Measurements from ENCODE around the gene DICER1.

DICER1 gene

DNA sequence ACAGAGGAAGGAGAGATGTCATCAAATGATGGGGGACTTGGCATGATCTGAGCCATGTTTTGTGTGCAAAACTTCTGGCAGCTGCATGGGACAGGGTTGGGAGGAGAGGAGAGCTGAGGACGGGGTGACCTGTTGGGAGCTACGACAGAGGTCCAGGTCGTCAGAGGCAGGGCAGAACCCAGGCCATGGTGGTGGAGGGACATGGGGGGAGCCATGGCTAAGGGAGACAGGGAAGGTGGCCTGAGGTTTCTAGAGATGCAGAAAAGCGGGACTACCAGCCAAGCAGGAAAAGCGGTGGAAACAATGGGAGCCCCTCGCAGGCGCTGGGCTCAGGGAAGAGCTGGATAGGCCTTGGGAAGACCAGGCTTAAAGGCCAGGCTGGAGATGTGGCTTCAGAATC, 88.3 kb downstream of the DICER1 start:
- TF ChIP-seq CSDC2 (CRISPR knock-in tag; IDR thresholded peaks at IDR 0.05) (no peak), ZC3H10 (CRISPR knock-in tag; IDR thresholded peaks at IDR 0.05) (no peak), TOX (CRISPR knock-in tag; IDR thresholded peaks at IDR 0.05; ENCODE audit: borderline replicate concordance) (no peak), SNAI2 (CRISPR knock-in tag; IDR thresholded peaks at IDR 0.05) (no peak), OSR1 (CRISPR knock-in tag; IDR thresholded peaks at IDR 0.05) (no peak), PPARA (CRISPR knock-in tag; IDR thresholded peaks at IDR 0.05; ENCODE audit: borderline replicate concordance) (no peak)
- TF ChIP-seq, protein P1, sequence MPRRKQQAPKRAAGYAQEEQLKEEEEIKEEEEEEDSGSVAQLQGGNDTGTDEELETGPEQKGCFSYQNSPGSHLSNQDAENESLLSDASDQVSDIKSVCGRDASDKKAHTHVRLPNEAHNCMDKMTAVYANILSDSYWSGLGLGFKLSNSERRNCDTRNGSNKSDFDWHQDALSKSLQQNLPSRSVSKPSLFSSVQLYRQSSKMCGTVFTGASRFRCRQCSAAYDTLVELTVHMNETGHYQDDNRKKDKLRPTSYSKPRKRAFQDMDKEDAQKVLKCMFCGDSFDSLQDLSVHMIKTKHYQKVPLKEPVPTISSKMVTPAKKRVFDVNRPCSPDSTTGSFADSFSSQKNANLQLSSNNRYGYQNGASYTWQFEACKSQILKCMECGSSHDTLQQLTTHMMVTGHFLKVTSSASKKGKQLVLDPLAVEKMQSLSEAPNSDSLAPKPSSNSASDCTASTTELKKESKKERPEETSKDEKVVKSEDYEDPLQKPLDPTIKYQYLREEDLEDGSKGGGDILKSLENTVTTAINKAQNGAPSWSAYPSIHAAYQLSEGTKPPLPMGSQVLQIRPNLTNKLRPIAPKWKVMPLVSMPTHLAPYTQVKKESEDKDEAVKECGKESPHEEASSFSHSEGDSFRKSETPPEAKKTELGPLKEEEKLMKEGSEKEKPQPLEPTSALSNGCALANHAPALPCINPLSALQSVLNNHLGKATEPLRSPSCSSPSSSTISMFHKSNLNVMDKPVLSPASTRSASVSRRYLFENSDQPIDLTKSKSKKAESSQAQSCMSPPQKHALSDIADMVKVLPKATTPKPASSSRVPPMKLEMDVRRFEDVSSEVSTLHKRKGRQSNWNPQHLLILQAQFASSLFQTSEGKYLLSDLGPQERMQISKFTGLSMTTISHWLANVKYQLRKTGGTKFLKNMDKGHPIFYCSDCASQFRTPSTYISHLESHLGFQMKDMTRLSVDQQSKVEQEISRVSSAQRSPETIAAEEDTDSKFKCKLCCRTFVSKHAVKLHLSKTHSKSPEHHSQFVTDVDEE (CRISPR knock-in tag; IDR thresholded peaks at IDR 0.05), result no peak
- TF ChIP-seq, protein P2, sequence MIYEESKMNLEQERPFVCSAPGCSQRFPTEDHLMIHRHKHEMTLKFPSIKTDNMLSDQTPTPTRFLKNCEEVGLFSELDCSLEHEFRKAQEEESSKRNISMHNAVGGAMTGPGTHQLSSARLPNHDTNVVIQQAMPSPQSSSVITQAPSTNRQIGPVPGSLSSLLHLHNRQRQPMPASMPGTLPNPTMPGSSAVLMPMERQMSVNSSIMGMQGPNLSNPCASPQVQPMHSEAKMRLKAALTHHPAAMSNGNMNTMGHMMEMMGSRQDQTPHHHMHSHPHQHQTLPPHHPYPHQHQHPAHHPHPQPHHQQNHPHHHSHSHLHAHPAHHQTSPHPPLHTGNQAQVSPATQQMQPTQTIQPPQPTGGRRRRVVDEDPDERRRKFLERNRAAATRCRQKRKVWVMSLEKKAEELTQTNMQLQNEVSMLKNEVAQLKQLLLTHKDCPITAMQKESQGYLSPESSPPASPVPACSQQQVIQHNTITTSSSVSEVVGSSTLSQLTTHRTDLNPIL (CRISPR knock-in tag; IDR thresholded peaks at IDR 0.05; ENCODE audit: low read depth), result no peak
- TF ChIP-seq, protein P3, sequence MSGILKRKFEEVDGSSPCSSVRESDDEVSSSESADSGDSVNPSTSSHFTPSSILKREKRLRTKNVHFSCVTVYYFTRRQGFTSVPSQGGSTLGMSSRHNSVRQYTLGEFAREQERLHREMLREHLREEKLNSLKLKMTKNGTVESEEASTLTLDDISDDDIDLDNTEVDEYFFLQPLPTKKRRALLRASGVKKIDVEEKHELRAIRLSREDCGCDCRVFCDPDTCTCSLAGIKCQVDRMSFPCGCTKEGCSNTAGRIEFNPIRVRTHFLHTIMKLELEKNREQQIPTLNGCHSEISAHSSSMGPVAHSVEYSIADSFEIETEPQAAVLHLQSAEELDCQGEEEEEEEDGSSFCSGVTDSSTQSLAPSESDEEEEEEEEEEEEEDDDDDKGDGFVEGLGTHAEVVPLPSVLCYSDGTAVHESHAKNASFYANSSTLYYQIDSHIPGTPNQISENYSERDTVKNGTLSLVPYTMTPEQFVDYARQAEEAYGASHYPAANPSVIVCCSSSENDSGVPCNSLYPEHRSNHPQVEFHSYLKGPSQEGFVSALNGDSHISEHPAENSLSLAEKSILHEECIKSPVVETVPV (CRISPR knock-in tag; IDR thresholded peaks at IDR 0.05), result no peak
- no peak for ATAC-seq

DNA sequence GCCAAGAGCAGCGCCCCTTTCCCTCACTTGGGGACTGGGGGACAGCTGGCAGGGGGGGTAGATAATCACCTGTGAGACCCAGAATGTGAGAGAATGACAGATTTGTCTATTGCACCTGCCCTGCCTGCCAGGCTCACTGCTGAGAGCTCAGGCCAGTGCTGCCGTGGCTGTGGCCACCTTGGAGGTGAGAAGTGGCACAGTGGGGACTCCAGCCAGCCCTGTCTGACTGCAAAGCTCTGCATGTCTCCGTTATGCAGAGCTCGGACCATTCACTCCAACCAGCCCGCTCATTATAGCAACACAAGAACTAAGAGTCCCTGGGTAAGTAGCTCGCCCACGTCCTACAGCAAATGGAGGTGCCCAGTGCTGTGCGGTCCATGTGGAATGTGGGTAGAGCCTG, 88.8 kb downstream of the DICER1 start:
- TF ChIP-seq ZFP30 (CRISPR knock-in tag; IDR thresholded peaks at IDR 0.05) (no peak), ZFP3 (CRISPR knock-in tag; IDR thresholded peaks at IDR 0.05) (no peak), TOX (CRISPR knock-in tag; IDR thresholded peaks at IDR 0.05; ENCODE audit: borderline replicate concordance) (no peak), BACH2 (CRISPR knock-in tag; IDR thresholded peaks at IDR 0.05; ENCODE audit: borderline replicate concordance) (no peak)
- TF ChIP-seq, protein P2 (CRISPR knock-in tag; IDR thresholded peaks at IDR 0.05; ENCODE audit: low read depth), result no peak
- TF ChIP-seq, protein P4, sequence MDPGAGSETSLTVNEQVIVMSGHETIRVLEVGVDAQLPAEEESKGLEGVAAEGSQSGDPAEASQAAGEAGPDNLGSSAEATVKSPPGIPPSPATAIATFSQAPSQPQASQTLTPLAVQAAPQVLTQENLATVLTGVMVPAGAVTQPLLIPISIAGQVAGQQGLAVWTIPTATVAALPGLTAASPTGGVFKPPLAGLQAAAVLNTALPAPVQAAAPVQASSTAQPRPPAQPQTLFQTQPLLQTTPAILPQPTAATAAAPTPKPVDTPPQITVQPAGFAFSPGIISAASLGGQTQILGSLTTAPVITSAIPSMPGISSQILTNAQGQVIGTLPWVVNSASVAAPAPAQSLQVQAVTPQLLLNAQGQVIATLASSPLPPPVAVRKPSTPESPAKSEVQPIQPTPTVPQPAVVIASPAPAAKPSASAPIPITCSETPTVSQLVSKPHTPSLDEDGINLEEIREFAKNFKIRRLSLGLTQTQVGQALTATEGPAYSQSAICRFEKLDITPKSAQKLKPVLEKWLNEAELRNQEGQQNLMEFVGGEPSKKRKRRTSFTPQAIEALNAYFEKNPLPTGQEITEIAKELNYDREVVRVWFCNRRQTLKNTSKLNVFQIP (CRISPR knock-in tag; IDR thresholded peaks at IDR 0.05; ENCODE audit: borderline replicate concordance, low read depth), result no peak
- TF ChIP-seq, protein P1 (CRISPR knock-in tag; IDR thresholded peaks at IDR 0.05), result no peak

DNA sequence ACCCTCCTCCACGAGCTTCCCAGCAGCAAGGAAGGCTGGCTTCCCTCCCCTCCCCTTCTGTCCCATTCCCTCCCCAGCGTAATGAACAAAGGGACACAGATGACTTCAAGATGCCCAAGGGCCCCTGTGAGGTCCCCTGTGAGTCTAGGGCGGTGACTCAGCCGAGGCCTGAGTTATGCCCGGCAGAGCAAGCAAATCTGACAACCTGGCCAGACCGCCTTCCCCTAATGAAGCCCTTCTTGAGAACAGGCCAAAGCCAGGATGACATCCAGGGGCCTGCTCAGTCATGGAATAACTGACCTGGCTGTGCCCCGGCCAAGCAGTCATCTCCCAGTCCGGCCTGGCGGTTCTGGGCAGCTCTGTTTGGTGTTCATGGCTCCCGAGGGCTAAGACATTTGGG, 89.2 kb downstream of the DICER1 start:
- no peak for ATAC-seq
- TF ChIP-seq, protein P1 (CRISPR knock-in tag; IDR thresholded peaks at IDR 0.05), result no peak
- TF ChIP-seq CSDC2 (CRISPR knock-in tag; IDR thresholded peaks at IDR 0.05) (no peak), ZNF70 (CRISPR knock-in tag; IDR thresholded peaks at IDR 0.05) (no peak), ZFP3 (CRISPR knock-in tag; IDR thresholded peaks at IDR 0.05) (no peak), ARNTL (CRISPR knock-in tag; IDR thresholded peaks at IDR 0.05; ENCODE audit: borderline replicate concordance, low read depth) (no peak), ZC3H10 (CRISPR knock-in tag; IDR thresholded peaks at IDR 0.05) (no peak), RARB (CRISPR knock-in tag; IDR thresholded peaks at IDR 0.05) (no peak), TCF4 (CRISPR knock-in tag; IDR thresholded peaks at IDR 0.05; ENCODE audit: borderline replicate concordance) (no peak)
- TF ChIP-seq, protein P5, sequence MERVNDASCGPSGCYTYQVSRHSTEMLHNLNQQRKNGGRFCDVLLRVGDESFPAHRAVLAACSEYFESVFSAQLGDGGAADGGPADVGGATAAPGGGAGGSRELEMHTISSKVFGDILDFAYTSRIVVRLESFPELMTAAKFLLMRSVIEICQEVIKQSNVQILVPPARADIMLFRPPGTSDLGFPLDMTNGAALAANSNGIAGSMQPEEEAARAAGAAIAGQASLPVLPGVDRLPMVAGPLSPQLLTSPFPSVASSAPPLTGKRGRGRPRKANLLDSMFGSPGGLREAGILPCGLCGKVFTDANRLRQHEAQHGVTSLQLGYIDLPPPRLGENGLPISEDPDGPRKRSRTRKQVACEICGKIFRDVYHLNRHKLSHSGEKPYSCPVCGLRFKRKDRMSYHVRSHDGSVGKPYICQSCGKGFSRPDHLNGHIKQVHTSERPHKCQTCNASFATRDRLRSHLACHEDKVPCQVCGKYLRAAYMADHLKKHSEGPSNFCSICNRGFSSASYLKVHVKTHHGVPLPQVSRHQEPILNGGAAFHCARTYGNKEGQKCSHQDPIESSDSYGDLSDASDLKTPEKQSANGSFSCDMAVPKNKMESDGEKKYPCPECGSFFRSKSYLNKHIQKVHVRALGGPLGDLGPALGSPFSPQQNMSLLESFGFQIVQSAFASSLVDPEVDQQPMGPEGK (CRISPR knock-in tag; IDR thresholded peaks at IDR 0.05; ENCODE audit: borderline replicate concordance), result no peak
- TF ChIP-seq, protein P3 (CRISPR knock-in tag; IDR thresholded peaks at IDR 0.05), result no peak

More for the DNA sequence above, 88.8 kb downstream of the DICER1 start:
- ATAC-seq, result no peak

Measured in SK-N-SH treated with all-trans-retinoic acid at 6 μM for 48 hours (cell line).